K562 (cell line): ENCODE measurements around the gene SH2B2. TPM values are rescaled to one million over a fixed set of nuclear protein-coding genes. Genes with fewer than 3 reads are reported as not detected.
A peak's percentile ranks its signal among the peaks of the same experiment; 100 is the strongest.
"Not testable (repeated sequence)": the region's sequence is repeated elsewhere in the genome, so short reads cannot be mapped to it uniquely, and the experiment has no call there.

Experiments
- ATAC-seq: fragments of 200-7000 bp; cut with Tn5 transposase; 3 replicates; pipeline ENCODE4 v1.9.1; 2020; ENCODE audit warnings: moderate library complexity
- BruUV-seq: library from RNA; stranded (reverse); fragments of 400-500 nt; replicated peaks from 2 replicates; lab custom pipeline; 2021; lab: Mats Ljungman, UMichigan
- CTCF ChIA-PET: fragments of 300-600 bp; formaldehyde crosslinking; extraction: SDS; loops from one replicate; lab custom pipeline; 2021; ENCODE audit warnings: low intra/inter-chr PET ratio; lab: Yijun Ruan, JAX
- POLR2A ChIA-PET: fragments of 300-600, 350-650 bp; sonication (Branson Sonifier 250); formaldehyde crosslinking; extraction: SDS; loops from one replicate; lab custom pipeline; 2021; ENCODE audit warnings: antibody characterized with exemption, inconsistent platforms; lab: Yijun Ruan, JAX
- DNase-seq, 4 experiments: peaks; one replicate each; pipeline versions ENCODE4 v3.0.0 to v3.0.0-alpha.2; 2011 to 2018; ENCODE audit warnings: low spot score in 3 of 4, mixed read lengths in 3 of 4; ENCODE audit errors: extremely low read depth in 1 of 4
- FAIRE-seq: peaks from 2 replicates; lab custom pipeline; 2011; peaks lifted over from hg19 to GRCh38; lab: Jason Lieb, UNC
- H2AFZ ChIP-seq: 2 replicates; pipeline ENCODE4 v1.6.0; 2011; ENCODE audit warnings: low read depth, low read length, control low read depth, inconsistent platforms
- H3K27ac ChIP-seq: fragments of 200-600 bp; 3 replicates; pipeline ENCODE4 v1.8.0; 2011; ENCODE audit warnings: low read depth, mild to moderate bottlenecking, control low read depth, inconsistent platforms, low read length, moderate library complexity, mixed read lengths; ENCODE audit errors: extremely low read depth
- H3K27me3 ChIP-seq, 2 experiments: fragments of 300-600 bp in 1 of 2; 2 replicates in 1 of 2; 3 replicates in 1 of 2; pipeline versions ENCODE4 v1.6.0 to v1.8.0; 2011; ENCODE audit warnings: inconsistent platforms in 2 of 2, low read length in 2 of 2, mild to moderate bottlenecking in 1 of 2, mixed read lengths in 1 of 2, moderate library complexity in 1 of 2; ENCODE audit not compliant: control insufficient read depth in 2 of 2, insufficient read depth in 2 of 2
- H3K36me3 ChIP-seq: fragments of 300-600 bp; 3 replicates; pipeline ENCODE4 v1.8.0; 2011; ENCODE audit warnings: mild to moderate bottlenecking, low read length, inconsistent platforms; ENCODE audit not compliant: control insufficient read depth, insufficient read depth
- H3K4me1 ChIP-seq, 2 experiments: fragments of 200-600 bp in 1 of 2; replicated peaks in 1 of 2; 2 replicates in 1 of 2; 3 replicates in 1 of 2; pipeline versions ENCODE4 v1.5.1 to v1.8.0; 2011; ENCODE audit warnings: inconsistent platforms in 2 of 2, low read length in 2 of 2, mild to moderate bottlenecking in 1 of 2, mixed read lengths in 1 of 2, moderate library complexity in 1 of 2; ENCODE audit not compliant: control insufficient read depth in 2 of 2, insufficient read depth in 2 of 2
- H3K4me2 ChIP-seq: 2 replicates; pipeline ENCODE4 v1.6.1; 2011; ENCODE audit warnings: low read length, control low read depth, inconsistent platforms, mixed read lengths; ENCODE audit not compliant: insufficient read depth
- H3K4me3 ChIP-seq: fragments of 200-600 bp; sonication (generic), shearing (Covaris generic); 2 replicates; pipeline ENCODE4 v1.5.1; 2016; ENCODE audit warnings: control low read depth, inconsistent platforms
- H3K79me2 ChIP-seq: fragments of 200-600 bp; 3 replicates; pipeline ENCODE4 v1.8.0; 2011; ENCODE audit warnings: low read length, inconsistent platforms; ENCODE audit not compliant: control insufficient read depth, insufficient read depth
- H3K9ac ChIP-seq, 2 experiments: 2 replicates each; pipeline versions ENCODE4 v1.6.0 to v1.6.1; 2011; ENCODE audit warnings: low read depth in 2 of 2, low read length in 2 of 2, control low read depth in 1 of 2, inconsistent platforms in 1 of 2, mild to moderate bottlenecking in 1 of 2, mixed read lengths in 1 of 2; ENCODE audit not compliant: insufficient read depth in 1 of 2
- H3K9me1 ChIP-seq: one replicate; pipeline ENCODE4 v1.6.0; 2011; ENCODE audit warnings: inconsistent platforms, mild to moderate bottlenecking, low read length, moderate library complexity; ENCODE audit not compliant: control insufficient read depth, insufficient read depth
- H3K9me3 ChIP-seq: replicated peaks from 2 replicates; pipeline ENCODE4 v1.5.1; 2011; ENCODE audit warnings: low read depth, low read length, inconsistent platforms; ENCODE audit not compliant: control insufficient read depth, insufficient read depth
- H4K20me1 ChIP-seq: replicated peaks from 2 replicates; pipeline ENCODE4 v1.6.1; 2011; ENCODE audit warnings: low read length, inconsistent platforms, mixed read lengths; ENCODE audit not compliant: control insufficient read depth, insufficient read depth
- CBX2 ChIP-seq: fragments of 200-600 bp; sonication (generic); IDR thresholded peaks from one replicate; pipeline ENCODE4 v1.6.1; 2012; ENCODE audit warnings: mild to moderate bottlenecking, low read length, inconsistent platforms; ENCODE audit not compliant: insufficient read depth, poor library complexity, severe bottlenecking
- CBX8 ChIP-seq: fragments of 200-600 bp; sonication (generic); IDR thresholded peaks from 2 replicates; pipeline ENCODE4 v1.6.1; 2012; ENCODE audit warnings: borderline replicate concordance, mixed run types, low read depth, mild to moderate bottlenecking, moderate library complexity, mixed read lengths, low read length, control low read depth, inconsistent platforms; ENCODE audit not compliant: poor library complexity, severe bottlenecking; ENCODE audit errors: extremely low read depth
- RNF2 ChIP-seq: sonication (generic); IDR thresholded peaks from 2 replicates; pipeline ENCODE4 v1.6.1; 2016
- ZFP36 ChIP-seq: fragments of 150-350 bp; IDR thresholded peaks from 2 replicates; pipeline ENCODE4 v1.6.1; 2018; ENCODE audit warnings: low read length, low read depth; ENCODE audit not compliant: partially characterized antibody
- WGBS: fragments of 100-300 bp; shearing (Covaris generic); methylation state at CpG from one replicate; pipeline ENCODE4 v1.1.6; 2016; ENCODE audit warnings: low coverage, mixed read lengths; ENCODE audit not compliant: insufficient coverage; ENCODE audit errors: missing lambda C conversion rate; 5-methylcytosine and 5-hydroxymethylcytosine counted together
- in situ Hi-C: fragments of 300-500 bp; cut with MboI; formaldehyde crosslinking; loops from 4 replicates; pipeline ENCODE4 v1.15.0; 2018; ENCODE audit warnings: inconsistent platforms, mixed read lengths
- intact Hi-C: fragments of 100-400 bp; cut with micrococcal nuclease; formaldehyde crosslinking; loops from 2 replicates; pipeline ENCODE4 v1.14.2; 2022
- polyA plus RNA-seq, 8 experiments: library from polyadenylated mRNA; depleted of rRNA in 4 of 8; stranded (reverse) in 5 of 8; unstranded in 3 of 8; fragments of >200 nt; fragmentation: Nextera tagmentation in 2 of 8; fragmentation: Illumina TruSeq in 1 of 8; extraction: Ambion mirVana in 2 of 8; extraction: Trizol in 1 of 8; gene quantifications; 2 replicates each; pipeline versions ENCODE4 v1.2.1 to v1.2.3, GENCODE V29; 2011 to 2014; ENCODE audit warnings: inconsistent platforms in 1 of 8, missing spikeins in 1 of 8
- total RNA-seq, 7 experiments: library from RNA; depleted of rRNA in 6 of 7; stranded (reverse); fragments of >200 nt in 6 of 7; fragmentation: Illumina TruSeq in 2 of 7; extraction: Trizol in 2 of 7; gene quantifications; 2 replicates each; pipeline versions ENCODE4 v1.2.1 to v1.2.3, GENCODE V29; 2011 to 2021; ENCODE audit warnings: low replicate concordance in 1 of 7

The SH2B2 gene
- total and polyA plus RNA-seq, 9 of the 15 experiments (the other 6 are each of a cell fraction or from before 2014, with no cell fraction given) = 0.03 to 0.89 (median 0.07) TPM; not detected in 4

DNA sequence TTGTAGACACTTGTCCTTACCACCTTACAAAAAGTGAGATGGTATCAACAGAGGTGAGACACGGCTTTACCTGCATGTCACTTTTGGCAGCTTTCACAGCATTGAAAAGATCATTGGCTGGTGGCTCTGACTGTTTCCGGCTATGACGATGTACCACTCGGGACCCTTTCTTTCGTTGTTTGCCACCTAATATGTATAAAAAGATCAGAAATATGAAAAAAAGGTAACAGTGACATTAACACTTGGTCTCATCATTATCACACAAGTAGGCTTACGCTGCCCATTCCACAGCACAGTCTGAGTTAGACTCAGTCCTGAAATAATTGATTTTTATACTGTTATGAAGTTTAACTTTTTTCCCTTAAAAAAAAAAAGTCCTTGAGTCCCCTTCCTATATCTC is 40.5 kb downstream of the SH2B2 start:
- POLR2A ChIA-PET, CTCF ChIA-PET, ATAC-seq, H3K4me2 ChIP-seq, H3K9ac ChIP-seq, H3K4me1 ChIP-seq, BruUV-seq, H3K27ac ChIP-seq, H3K9me1 ChIP-seq, H3K4me3 ChIP-seq, intact Hi-C loops, H3K36me3 ChIP-seq, DNase-seq, H2AFZ ChIP-seq, H3K9me3 ChIP-seq, H4K20me1 ChIP-seq, H3K79me2 ChIP-seq, FAIRE-seq: not testable (repeated sequence)
- in situ Hi-C loops = loop anchor here (5.0 kb wide), 1 partner anchor 55 kb away; no protein-coding TSS in a partner anchor
- TF ChIP-seq RNF2 (peak; percentile 61; the same call in 1 of the 2 replicates), CBX8 (peak; percentile 78), ZFP36 (peak; percentile 36), CBX2 (peak; percentile 57)
- WGBS = 4% methylated on average over 6 of the region's 6 CpGs
- H3K27me3 ChIP-seq = peaks cover 30 to 41% of the 10 kb centered on the region in 2 experiments; a peak in 4 of 5 replicates

DNA sequence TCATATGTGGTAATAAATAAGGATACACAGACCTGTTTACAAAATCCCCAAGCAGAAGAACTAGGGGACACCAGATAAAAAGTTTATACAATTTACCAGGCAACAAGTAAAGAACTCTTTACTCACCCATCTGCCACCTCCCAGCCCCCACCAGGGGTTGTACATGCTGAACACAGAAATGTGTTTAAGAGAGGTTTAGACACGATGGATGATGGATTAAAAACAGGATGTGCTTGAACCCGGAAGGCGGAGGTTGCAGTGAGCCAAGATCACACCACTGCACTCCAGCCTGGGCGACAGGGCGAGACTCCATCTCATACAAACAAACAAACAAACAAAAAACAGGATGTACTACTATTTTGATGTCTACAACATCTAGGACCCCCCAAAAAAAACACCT is 42.2 kb downstream of the SH2B2 start:
- POLR2A ChIA-PET = interaction anchor here (0.6 kb wide), 1 partner anchor 14 kb away, joined by 3 read pairs; no protein-coding TSS in a partner anchor
- H3K9ac ChIP-seq, DNase-seq, H3K4me3 ChIP-seq, FAIRE-seq, H4K20me1 ChIP-seq, H3K9me3 ChIP-seq, H3K36me3 ChIP-seq, CTCF ChIA-PET, ATAC-seq, BruUV-seq, H3K4me2 ChIP-seq, H3K79me2 ChIP-seq, H2AFZ ChIP-seq, H3K9me1 ChIP-seq, H3K4me1 ChIP-seq, H3K27ac ChIP-seq, intact Hi-C loops: not testable (repeated sequence)
- in situ Hi-C loops = loop anchor here (5.0 kb wide), 1 partner anchor 53 kb away; no protein-coding TSS in a partner anchor
- H3K27me3 ChIP-seq = peaks cover 24 to 29% of the 10 kb centered on the region in 2 experiments; a peak in 4 of 5 replicates
- 19% methylated on average over 3 of the region's 5 CpGs for WGBS

GRCh38 chr7:102329366-102329765 is 42.7 kb downstream of the SH2B2 start:
- H3K4me2 ChIP-seq, H4K20me1 ChIP-seq: not testable (repeated sequence)
- FAIRE-seq = peak; percentile 26

More at GRCh38 chr7:102329366-102329765, 42.7 kb downstream of the SH2B2 start:
- ATAC-seq, H3K79me2 ChIP-seq, H3K4me1 ChIP-seq, H3K36me3 ChIP-seq, H3K4me3 ChIP-seq, BruUV-seq, CTCF ChIA-PET, H3K9me1 ChIP-seq, intact Hi-C loops, H3K27ac ChIP-seq, H2AFZ ChIP-seq, H3K9ac ChIP-seq, H3K9me3 ChIP-seq: not testable (repeated sequence)
- H3K27me3 ChIP-seq = peaks cover 24% of the 10 kb centered on the region in 2 experiments; a peak in 4 of 5 replicates
- peak in 1 of 4 experiments; percentile 7 for DNase-seq
- WGBS = 30% methylated on average over 8 of the region's 9 CpGs
- in situ Hi-C loops = loop anchor here (5.0 kb wide), 1 partner anchor 53 kb away; no protein-coding TSS in a partner anchor
- POLR2A ChIA-PET = interaction anchor here (0.6 kb wide), 1 partner anchor 15 kb away, joined by 3 read pairs; no protein-coding TSS in a partner anchor
